Pons (tissue), 1 donor: ENCODE results near the gene VSIR.

Experiments
- DNase-seq: peaks from one replicate; pipeline ENCODE4 v3.0.0-alpha.2; 2016; ENCODE audit warnings: low spot score

The VSIR gene

DNA sequence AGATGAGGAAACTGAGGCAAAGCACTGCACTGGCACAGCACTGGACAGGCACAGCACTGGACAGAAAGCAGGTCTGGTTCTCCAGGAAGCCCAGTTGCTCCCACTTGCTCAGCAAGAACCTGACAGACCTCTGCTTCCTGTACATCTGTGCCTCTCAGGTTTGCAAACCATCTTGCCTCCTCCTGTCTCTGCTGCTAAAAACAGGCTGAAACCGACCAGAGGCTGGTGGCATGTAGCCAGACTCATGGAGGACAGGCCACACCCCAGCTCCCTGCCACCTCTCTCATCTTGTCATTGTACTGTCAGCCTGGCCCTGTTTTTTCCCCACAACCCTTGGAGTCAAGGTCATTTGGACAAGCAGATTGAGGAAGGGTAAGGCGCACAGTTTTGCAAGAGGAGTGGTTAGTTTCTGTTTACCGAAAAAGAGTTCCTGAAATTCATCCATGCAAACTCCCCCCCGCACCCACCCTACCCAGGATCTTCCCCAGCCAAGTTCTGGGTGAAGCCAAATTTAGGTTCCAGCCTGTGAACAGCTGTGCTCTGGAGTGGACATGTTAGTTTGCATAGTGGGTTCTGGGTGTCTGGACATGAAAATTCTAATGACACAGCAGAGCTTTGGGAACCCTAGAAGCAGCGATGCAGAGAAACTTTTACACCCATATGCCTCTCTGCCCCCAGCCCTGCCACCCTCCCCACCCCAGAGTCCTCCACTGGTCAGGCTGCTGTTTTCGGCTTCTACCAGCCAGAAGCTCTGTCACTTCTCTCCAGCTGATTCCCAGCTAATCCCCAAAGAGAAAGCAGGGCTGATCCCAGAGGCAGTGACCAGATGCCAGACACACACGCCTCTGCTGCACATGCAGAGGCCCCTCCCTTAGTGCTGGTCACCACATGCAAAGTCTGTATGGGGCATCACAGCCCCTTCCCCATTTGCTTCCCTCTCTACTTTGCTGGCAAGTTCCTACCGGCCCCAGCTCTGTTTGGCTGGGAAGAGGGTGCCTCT is 45.3 kb downstream of the VSIR start:
- peak; percentile 57 for DNase-seq

DNA sequence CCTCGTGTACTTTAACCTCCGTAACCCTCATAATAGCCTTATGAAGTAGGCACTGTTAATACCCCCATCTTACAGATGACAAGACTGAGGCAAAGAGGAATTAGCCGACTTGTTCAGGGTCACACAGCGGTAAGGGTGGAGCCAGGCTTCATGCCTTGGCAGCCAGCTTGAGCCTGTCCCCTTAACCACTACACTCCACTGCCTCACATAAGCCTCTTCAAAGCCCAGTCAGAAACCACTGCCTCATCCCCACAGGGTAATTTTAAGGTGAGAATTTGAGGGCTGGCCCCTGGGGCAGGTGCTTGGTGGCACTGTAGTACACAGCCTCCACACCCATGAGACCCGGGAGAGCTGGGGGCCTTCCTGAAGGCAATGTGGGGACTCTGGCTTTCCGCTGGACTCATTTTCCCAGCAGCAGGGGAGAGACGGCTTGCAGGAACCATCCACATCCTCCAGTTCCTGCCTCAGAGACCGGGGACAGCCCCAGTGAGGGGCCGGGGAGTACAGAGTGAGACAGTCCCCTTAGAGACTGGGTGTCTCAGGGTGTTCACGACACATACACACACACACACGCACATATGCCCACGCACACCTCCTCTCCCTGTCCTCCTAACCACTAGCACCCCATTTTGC is 46.1 kb downstream of the VSIR start:
- no peak for DNase-seq

DNA sequence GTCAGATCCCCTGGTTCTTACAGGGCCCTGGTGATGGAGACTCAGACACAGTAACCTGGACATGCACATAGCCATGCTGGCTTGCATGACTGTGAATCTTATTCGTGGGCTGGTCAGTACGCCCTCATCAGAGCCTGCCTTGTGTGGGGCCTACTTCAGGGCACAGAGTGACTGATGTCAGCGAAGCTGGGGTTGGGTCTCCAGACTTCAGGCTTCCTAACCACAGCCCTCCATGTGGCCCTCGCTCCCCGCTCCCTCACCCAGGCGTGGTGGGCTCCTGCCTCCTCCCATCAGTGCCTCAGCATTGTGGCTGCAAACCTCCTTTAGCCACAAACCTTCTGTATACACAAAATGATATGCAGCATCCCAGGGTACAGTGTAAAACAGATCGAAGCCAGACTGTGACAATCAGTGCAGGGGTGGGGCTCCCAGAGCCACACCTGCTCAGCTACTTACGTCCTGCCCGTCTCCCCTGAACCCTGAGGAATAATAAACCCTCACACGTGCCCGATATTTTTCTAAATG is 46.7 kb downstream of the VSIR start:
- DNase-seq: no peak

DNA sequence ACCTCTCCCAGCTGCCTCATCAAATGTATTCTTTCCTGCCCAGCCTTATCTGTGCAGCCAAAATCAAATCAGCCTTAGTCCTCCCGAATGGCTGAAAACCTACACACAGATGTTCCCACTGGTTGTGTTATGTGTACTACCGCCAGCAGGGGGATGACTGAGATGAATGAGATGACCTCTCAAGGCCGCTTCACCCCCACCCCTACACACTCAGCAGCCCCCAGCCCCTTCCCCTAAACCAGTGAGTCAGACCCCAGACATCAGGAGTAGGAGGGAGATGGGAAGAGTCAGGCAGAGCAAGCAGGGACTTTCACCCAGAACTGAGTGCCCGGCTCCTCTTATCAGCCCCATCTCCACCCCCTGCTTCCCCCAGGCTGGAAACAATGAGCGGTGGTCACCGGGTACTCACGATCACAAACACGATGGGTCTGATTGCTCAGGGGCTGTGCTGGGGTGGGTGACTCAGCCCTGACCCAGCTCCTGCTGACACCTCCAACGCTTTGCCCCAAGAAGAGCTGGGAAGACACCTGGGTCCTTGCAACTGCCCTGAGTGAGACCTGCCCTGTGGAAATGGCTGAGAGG is 47.2 kb downstream of the VSIR start:
- DNase-seq: no peak

DNA sequence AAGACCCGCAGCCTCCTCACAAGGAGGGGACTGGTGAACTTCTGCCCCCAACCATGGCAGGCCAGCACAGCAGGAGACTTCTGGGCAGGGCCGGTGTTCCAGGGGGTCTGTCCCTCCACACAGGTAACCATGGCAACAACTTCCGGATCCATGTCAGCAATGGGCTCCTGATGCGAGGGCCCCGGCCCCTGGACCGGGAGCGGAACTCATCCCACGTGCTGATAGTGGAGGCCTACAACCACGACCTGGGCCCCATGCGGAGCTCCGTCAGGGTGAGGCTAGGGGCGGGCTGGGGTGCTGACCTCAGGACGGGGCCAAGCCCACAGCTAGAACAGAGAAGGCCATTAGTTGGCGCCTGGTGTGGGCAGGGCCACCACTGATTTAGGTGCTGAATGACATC is 48.1 kb downstream of the VSIR start:
- DNase-seq: no peak

DNA sequence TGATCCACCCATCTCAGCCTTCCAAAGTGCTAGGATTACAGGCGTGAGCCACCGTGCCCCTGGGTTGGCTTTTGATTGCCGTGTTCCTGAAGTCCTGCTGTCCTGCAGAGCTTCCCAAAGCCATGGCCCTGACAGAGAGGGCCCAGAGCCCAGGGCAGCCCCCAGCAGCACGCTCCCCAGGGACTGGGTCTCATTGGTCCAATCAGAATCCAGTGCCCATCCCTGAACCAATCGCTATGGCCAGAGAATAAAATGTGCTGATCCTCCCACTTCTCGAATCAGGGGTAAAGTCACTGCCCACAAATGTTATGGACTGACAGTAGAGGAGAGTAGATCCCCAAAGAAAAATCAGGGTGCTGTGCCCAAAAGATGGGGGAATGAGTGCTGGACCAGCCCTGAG is 48.8 kb downstream of the VSIR start:
- DNase-seq: no peak

DNA sequence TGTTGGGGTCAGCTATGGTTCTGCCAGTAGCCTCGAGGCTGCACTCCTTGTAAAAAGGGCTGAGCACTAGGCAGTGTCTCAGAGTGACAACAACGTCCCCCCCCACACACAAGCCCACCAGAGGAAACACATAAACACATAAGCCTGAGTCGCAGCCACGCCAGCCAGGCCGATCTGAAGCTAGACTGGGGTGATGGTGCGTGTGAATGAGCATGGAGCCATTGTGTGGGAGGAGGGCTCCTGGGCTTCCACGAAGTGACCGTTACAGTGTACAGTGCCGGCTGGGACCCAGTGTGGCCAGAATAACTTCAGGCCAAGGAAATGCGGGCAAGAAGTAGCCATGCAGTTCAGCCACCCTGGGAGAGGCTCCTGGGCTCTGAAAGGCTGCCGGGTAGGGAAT is 50.0 kb downstream of the VSIR start:
- no peak for DNase-seq

DNA sequence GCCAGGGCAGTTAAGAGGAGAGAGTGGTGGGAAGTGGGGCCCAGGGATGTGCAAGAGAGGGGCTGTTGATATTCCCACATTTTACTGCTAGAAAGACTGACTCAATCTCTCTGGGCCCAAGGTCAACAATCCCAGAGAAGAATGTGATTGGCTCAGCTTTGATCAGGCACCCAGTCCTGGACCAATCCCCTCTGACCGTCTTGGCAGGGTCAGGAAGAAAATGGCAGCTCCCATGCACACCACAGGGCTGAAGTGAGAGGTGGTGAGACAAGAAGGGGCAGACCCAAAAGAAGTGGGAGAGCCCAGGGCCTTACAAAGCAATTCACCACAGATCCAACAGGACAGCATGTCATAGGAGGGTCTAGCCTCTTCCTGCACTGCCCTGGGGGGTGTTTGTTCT is 50.5 kb downstream of the VSIR start:
- DNase-seq: no peak

DNA sequence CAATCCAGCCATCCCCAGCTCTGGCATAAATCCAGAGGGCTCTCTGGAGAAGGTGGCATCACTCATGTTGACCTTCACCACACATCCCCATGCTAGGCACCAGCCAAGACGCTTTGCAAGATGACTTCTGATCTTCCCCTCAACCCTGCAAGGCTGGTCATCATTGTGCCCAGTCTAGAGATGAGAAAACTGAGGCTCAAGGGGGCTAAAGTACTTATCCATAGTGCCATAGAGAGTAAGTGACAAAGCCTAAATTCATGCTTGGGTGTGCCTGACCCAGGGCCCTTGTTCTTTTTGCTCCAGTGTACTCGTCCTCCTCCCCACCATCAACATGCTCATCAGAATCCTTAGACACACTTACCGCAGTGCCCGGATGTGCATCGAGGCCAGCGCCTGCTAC is 52.0 kb downstream of the VSIR start:
- DNase-seq: no peak

DNA sequence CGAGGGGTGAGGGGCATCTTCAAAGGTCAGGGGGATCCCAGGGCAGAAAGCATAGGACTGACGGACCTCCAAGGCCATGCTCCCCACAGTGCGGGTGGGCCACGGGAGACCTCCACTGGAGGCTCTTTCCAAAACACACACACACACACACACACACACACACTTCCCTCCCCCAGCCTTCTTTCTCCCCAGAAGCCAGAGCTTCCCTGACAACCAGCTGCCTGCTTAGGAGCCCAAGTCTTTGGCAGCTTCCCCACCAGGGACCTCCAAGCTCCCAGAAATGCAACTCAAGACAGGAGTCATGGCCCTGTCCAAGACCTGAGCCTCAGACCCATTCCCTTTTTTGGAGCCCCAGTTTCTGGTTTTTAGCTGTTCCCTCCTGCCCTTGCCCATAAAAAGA is 53.0 kb downstream of the VSIR start:
- DNase-seq: no peak

DNA sequence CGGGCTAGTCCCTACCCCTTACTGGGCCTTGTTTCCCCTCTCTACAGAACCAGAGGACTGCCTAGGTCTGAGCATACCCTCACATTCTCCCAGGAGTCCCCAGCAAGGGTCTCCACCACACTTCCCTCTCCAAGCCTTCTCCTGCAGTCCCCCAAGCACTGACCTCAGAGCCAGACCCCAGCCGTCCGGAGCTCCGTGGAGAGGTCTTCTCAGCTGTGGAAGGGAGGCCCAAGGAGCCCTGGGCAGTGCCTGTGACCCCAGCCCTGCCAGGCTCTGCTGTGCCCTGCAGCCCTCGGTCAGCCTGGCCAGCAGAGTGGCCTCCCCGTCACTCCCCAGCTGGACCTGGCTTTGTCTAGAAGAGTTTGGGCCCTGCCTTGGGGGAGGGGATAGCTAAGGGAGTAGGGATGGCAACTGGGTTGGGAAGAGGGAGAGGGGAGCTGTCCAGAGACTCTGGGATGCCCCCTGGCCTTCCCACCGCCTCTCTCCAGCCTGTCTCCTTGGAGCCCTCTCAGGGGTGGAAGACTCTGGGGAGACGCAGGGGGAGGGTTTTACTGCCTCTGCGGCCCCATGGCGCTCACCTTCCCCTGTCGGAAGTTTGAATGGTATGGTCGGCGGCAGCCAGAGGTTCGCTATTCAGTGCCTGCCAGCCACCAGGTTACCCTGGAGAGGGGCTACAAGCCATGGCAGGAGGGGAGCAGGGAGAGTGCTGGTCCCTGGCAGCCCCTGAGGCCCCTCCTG is 53.7 kb downstream of the VSIR start, which contains the start of gene C10orf105:
Gene C10orf105 (minus strand): TSS at position 315 of the 738 bp plus-strand sequence. CDS start 3,441 bp downstream, outside the sequence.
- peak; percentile 33 for DNase-seq

DNA sequence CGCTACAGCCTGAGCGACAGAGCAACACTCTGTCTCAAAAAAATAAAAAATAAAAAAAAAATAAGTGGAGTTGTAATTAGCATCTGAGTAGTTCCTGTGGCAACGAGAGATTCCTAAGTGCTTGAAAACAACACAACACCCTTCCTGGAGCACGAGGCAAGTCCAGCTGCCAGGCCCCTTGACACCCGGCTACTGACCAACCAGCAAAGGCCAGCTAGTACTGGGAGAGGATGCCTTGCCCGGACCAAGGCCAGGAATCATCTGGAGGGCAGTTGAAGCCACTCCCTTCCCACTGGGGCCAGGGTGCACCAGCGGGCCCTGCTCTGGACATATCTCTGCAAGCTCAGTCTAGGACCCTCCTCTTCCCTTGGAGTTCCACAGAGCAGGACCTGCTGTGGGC is 54.3 kb downstream of the VSIR start:
- peak; percentile 31 for DNase-seq

DNA sequence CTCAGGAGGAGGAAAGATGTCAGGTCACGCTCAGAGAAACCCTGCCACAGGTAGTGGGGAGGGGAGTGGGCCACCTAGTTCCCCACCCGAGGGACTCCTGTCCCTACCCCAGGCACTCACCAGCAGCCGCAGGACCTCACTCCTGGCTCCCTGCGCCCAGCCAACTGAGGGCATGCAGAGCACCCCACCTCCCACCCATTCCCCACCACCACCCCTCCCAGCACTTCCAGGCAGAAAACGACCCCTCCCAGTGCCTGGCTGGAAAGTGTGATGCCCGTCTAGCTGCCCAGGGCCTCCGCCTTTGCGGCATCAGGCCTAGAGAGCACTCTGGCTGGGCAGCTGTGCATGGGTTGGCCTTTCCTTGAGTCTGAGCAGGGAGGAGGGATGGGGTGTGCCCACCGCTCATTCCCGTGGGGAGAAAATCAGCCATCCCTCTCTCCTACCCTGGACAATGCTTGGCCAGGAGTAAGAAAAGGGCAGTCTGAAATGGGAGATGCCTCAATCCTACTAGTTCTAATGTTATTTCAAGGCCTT is 55.1 kb downstream of the VSIR start:
- no peak for DNase-seq

DNA sequence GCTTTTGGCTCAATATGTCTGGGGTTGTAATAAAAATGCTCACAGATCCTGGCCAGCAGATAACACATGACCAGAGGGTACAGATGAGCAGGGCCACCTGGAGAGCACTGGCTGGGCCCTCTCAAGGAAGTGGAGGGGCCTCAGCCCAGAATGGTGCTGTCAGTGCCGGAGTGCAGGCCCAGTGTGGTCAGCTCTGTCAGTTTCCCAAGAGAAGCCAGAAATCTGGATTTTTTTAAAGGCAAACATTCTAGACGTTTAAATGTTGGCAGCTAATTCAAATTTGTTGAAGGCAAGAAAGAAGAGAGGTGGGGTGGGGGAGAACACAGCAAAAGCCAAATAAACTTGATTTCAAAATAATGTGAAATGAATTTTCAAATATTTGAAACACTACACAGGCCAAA is 55.8 kb downstream of the VSIR start:
- DNase-seq: no peak

DNA sequence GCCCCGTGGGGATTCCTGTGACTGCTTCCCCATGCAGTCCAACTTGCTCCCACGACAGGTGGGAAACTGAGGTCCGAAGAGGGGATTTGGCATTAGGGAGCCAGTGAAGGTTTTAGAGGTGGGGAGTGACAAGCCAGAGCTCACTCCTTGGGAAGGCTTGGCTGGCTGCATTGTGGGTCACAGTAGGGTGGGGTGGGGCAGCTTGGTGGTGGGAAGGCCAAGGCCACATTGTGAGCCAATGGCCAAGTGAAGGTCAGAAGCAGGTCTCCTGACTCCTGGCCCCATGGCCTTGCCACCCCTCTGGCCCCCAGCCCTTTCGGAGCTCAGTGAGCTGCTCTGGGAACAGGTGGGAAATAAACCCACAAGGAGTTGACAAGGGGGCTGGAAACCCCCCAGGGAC is 56.3 kb downstream of the VSIR start:
- no peak for DNase-seq

DNA sequence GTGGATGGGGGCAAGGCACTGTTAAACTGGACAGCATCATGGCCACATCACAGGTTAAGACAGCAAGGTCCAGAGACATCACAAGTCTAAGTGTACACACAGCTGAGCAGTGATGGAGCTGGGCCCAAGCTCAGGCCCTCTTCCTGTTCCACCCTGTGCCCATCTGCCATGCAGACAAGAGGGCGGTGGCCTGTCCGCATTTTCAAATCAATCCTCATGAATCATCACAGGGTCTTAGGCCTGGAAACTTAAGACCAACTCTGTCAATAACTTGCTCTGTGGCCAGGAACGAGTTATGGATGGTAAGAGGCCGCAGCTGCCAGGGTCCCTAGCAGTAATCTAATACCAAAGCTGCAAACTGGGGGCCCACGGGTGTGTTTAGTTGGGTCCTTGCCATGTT is 56.9 kb downstream of the VSIR start:
- DNase-seq: no peak

DNA sequence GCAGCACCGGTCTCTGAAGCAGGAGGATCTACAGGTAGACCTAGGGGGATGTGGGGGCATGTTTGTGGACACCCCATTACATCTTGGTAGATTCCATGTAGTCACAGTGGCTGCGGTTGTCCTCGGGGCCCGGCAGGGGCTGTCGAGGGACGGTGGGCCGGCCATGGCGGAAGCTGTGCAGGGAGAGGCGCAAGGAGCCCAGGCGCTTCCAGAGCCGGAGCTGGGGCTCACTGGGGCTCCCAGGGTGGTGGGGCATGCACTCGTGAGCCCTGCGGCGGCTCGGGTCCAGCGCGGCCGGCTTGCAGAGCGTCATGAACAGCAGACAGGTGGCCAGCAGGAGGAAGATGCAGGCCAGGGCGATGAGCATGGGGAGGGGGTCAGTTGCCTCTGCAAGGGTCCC is 57.5 kb downstream of the VSIR start:
- no peak for DNase-seq

DNA sequence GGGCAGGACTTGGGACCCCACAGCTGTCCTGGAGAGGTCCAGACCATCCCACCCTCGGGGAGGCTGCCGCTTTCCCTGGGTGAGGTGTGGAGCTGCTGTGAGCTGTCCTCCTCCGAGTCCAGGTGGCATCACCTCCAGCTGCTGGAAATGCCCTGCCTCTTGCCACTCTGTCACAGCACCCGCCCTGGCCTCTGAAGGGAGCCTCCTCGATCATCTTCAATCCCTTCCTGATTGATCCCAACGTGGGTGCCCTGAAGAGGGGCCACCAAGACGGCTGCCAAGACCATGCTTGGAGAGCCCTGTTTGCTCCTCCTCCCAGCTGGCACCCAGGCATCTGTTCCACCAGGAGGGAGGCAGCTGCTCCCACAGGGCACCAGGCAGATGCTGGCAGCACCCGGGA is 58.3 kb downstream of the VSIR start:
- no peak for DNase-seq

DNA sequence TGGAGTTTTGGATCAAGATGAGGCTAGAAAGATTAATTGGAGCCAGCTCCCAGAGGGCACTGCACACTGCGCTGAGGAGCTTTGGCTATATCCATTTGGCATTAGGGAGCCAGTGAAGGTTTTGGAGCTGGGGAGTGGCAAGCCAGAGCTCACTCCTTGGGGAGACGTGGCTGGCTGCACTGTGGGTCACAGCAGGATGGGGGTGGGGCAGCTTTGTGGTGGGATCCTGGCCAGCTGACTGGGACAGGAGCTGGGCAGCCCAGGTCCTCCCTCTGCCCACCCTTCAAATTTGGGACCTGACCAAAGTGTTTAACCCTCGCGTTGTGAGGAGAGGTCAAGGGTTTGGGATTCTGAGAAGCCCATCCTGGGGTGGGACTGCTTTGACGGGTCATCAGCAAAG is 58.7 kb downstream of the VSIR start:
- DNase-seq: no peak

DNA sequence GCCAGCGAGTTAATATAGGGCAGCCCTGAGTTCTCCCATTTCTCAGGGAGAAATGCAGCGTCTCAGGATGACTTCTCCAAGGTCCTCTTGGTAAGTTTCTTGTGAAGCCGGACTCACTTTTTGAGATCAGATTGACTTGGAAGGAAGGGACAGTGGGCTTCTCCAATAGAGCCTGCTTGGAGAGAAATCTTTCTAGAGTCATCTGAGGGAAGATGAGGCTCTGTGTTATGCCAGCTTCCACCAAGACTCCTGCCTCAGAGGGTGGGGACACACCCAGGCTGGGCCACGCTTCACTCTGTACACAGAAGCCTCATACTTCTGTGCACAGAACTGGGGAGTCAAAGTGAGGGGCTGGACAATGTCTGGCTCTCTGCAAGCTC is 59.3 kb downstream of the VSIR start:
- DNase-seq: no peak

DNA sequence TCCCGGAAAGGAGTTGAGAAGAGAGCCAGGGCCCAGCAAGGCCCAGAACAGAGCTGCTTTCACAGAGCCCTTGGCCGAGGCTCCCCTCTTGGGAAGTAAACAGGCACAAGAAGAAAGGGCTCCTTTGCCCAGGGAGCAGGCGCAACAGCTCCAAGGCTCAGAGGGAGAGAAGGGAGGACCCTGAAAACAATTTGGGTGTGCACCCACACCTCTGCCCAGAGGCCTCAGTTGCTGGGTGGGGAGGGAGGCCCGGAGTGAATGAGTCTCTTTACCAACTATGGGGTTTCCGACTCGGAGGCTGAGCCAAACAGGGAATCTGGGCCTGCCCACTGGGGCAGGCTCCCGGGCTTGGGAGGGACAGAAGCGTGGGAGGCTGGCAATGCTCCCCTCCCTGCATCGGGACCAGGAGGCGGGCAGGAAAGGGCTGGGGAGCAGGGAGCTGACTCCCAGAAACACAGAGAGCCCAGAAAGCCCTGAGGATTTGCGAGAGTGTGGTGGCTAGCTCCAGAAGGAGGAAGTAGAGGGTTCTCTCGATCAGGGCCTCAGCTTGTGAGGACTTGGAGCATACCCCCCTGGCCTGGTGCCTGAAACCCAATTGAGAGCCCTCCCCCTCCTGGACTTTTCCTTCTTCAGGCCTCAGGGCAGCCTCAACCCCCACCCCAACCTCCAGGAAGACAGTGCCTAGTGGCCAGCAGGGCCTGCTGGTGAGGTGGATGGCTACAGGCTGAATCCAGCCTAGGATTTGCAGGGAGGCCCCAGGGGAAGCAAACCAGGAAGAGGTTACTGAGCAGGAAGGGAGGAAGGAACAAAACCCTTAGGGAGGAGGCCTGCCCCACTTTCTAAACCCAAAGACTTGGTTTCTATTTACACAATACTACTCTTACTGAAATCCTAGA is 59.9 kb downstream of the VSIR start:
- DNase-seq: peak; percentile 96
